GM12892 (cell line): ENCODE data around the gene HNRNPF.

Experiments
- POLR2A ChIP-seq: IDR thresholded peaks from 2 replicates; pipeline ENCODE4 v1.6.1; 2011; ENCODE audit warnings: low read depth, low read length, control low read depth
- TAF1 ChIP-seq: IDR thresholded peaks from 2 replicates; pipeline ENCODE4 v1.6.1; 2011; ENCODE audit warnings: low read depth, mild to moderate bottlenecking, control low read depth, low read length, borderline replicate concordance

DNA sequence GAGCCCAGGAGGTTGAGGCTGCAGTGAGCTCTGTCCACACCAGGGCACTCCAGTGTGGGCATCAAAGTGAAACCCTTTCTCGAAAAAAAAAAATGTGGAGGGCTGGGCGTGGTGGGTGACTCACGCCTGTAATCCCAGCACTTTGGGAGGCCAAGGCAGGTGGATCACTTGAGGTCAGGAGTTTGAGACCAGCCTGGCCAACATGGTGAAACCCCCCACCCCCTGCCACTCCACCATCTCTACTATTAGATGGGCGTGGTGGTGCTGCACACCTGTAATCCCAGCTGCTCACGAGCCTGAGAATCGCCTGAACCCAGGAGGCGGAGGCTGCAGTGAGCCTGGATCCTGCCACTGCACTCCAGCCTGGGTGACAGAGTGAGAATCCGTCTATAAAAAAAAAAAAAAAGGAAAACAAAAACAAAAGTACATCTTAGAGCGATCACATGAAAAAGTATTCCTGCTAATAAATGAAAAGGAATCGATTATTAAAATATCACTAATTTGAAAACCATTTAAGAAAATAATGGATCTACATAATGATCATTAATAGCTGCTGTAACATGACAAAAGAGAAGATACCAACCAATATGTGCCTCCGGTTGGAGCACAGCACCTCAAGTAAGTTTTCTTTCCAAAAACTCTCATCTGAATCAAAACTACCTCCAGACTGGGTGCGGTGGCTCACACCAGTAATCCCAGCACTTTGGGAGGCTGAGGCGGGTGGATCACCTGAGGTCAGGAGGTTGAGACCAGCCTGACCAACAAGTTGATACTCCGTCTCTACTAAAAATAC, 4.9 kb downstream of the HNRNPF start:
- TF ChIP-seq POLR2A: no peak
- no peak for TF ChIP-seq TAF1
